Spinal cord (tissue), 10 donors: ENCODE measurements around the gene PRUNE2. TPM values are rescaled to one million over a fixed set of nuclear protein-coding genes. Genes with fewer than 3 reads are reported as not detected.
A peak's percentile ranks its signal among the peaks of the same experiment; 100 is the strongest.

Experiments used
- DNase-seq, 6 donors: peaks; one replicate each; pipeline versions ENCODE4 v3.0.0 to v3.0.0-alpha.2; 2013 to 2015; ENCODE audit warnings: low spot score in 6 of 6, low read depth in 4 of 6
- H3K27ac ChIP-seq: one replicate; pipeline ENCODE4 v1.5.1; 2013; ENCODE audit warnings: low read depth, low read length, control low read depth
- H3K27me3 ChIP-seq: one replicate; pipeline ENCODE4 v1.6.1; 2013; ENCODE audit warnings: low read length; ENCODE audit not compliant: control insufficient read depth, insufficient read depth
- H3K36me3 ChIP-seq: one replicate; pipeline ENCODE4 v1.6.1; 2013; ENCODE audit warnings: low read length; ENCODE audit not compliant: control insufficient read depth, insufficient read depth
- H3K4me1 ChIP-seq: one replicate; pipeline ENCODE4 v1.6.1; 2013; ENCODE audit warnings: low read length; ENCODE audit not compliant: control insufficient read depth, insufficient read depth
- H3K4me3 ChIP-seq: one replicate; pipeline ENCODE4 v1.5.1; 2013; ENCODE audit warnings: low read depth, low read length, control low read depth
- H3K9me3 ChIP-seq: one replicate; pipeline ENCODE4 v1.6.1; 2013; ENCODE audit warnings: low read length; ENCODE audit not compliant: control insufficient read depth, insufficient read depth
- WGBS: methylation state at CpG from one replicate; pipeline ENCODE4 v1.1.5; 2013; ENCODE audit warnings: missing lambda C conversion rate; ENCODE audit not compliant: insufficient coverage; 5-methylcytosine and 5-hydroxymethylcytosine counted together
- polyA plus RNA-seq, 2 donors: library from polyadenylated mRNA; unstranded; fragments of 120-200 nt; gene quantifications; one replicate each; pipeline ENCODE4 v1.2.1, GENCODE V29; 2013; ENCODE audit not compliant: insufficient read length in 2 of 2
- total RNA-seq, 2 donors: library from RNA; depleted of rRNA in 1 of 2; stranded (reverse); fragments of 120-200 nt in 1 of 2; fragments of >200 nt in 1 of 2; gene quantifications; one replicate each; pipeline versions ENCODE4 v1.2.3 to v1.2.4, GENCODE V29; 2013 to 2014
- donor health status: healthy.

Gene PRUNE2
- total and polyA plus RNA-seq, 4 donors = 19.7 to 166 (median 50.7) TPM

DNA sequence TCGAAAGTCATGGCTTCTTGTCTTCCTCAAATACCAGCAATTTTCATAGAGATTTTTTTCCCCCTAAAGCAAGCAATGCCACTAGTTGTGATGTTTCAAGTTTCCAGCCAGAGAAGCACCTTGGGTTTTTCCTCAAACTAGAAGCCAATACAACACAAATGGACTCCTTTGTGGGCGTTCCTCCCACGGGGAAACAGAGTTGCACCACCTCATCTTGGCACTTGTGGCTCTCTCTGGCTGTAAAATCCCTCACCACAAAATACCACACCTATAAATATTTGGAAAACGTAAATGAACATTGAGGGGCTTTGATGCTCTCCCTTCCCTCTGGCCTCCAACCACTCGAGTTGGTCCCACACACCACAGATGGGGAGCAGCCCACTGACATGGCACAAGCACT is 208.8 kb downstream of the PRUNE2 start:
- H3K4me3 ChIP-seq = no peak overlapping the region
- WGBS = 85% methylated on average over 5 of the region's 5 CpGs
- no peak overlapping the region for H3K27ac ChIP-seq
- H3K9me3 ChIP-seq = no peaks in the 10 kb centered on the region
- H3K27me3 ChIP-seq = no peaks in the 10 kb centered on the region
- no peaks in the 10 kb centered on the region for H3K4me1 ChIP-seq
- DNase-seq = no peak
- H3K36me3 ChIP-seq = no peaks in the 10 kb centered on the region

DNA sequence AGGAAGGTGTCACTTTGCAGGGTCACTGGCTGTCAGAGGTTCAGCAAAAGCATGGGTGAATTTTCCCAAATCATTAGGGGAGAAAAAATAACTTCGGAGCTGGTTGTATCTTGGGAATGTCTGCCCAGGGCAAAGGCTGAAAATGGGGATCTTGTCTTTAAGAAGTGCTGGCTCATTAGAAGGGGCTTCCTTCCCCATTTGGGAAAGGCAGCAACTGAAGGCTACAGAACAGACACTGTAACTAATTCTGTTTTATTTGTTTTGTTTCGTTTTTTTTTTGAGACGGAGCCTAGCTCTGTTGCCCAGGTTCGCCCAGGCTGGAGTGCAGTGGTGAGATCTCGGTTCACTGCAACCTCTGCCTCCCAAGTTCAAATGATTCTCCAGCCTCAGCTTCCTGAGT is 212.0 kb downstream of the PRUNE2 start:
- no peaks in the 10 kb centered on the region for H3K36me3 ChIP-seq
- H3K27ac ChIP-seq = no peak overlapping the region
- H3K4me3 ChIP-seq = no peak overlapping the region
- H3K4me1 ChIP-seq = no peaks in the 10 kb centered on the region
- H3K27me3 ChIP-seq = no peaks in the 10 kb centered on the region
- no peak for DNase-seq
- no peaks in the 10 kb centered on the region for H3K9me3 ChIP-seq
- 80% methylated on average over 5 of the region's 5 CpGs for WGBS

DNA sequence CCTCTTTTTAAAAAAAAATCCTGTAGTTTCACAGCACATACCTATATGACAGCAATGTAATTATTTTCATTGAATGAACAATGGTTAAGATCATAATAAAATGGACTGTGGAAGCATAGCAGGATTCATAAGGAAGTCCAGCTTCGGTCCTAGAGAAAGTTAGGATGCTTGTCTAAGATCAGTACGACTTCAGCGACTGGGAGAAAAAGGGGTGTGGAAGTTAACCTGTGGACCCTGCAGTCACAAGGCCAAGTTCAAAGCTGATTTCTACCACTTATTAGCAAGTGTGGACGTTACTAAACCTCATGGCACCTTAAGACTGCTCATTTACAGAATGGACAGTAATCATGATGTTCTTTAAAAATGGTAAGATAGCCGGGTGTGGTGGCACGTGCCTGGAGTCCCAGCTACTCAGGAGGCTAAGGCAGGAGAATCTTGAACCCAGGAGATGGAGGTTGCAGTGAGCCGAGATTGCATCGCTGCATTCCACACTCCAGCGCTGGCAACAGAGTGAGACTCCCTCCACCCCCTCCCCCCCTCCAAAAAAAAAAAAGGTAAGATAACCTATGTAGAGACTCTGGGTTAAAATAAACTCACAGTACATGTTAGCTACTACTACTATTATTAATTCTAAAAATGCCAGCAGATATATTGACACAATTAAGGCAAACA is 213.3 kb downstream of the PRUNE2 start:
- Histone ChIP-seq H3K9me3 (no peaks in the 10 kb centered on the region), H3K27me3 (no peaks in the 10 kb centered on the region), H3K4me3 (peak overlapping the region; percentile 51), H3K4me1 (no peaks in the 10 kb centered on the region), H3K36me3 (no peaks in the 10 kb centered on the region), H3K27ac (no peak overlapping the region)
- no peak for DNase-seq
- no CpG with 5 or more reads among the region's 9 CpGs for WGBS

DNA sequence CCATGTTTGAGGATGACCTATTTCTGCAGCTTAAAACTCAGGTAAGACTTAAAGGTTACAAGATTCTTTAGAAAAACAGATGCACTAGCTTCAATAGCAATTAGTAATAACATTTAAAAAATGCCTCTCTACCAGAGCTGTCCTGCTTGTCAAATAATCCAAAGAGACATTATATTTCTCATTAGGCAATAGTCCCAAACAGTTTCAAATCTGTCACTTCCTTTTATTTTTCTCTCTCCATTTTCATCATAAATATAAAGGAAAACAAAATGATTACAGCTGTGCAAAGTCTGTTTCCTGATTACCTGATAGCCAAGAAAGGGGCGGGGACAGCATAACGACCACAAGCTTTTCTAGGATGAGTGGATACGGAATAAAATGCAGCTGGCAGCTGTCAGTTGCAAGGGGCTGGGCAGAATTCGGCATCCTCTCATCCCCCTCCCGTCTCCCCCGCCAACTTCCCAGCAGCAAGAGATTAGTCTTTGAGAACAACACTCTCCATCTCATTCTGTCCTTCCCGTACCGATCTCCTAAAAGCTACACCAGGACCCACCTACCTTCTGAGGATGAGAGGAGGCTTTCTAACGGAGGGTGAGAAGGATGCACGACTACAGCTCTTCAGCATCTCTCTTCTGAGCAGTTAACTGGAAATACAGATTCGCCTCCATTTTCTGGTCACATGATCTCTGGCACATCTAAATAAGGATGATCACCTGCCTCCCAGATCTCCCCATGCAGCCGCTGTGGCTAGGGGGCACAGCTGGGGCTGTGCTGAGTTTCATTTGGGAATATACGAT is 214.2 kb downstream of the PRUNE2 start:
- WGBS = 0% methylated on average over 2 of the region's 13 CpGs
- DNase-seq = peak in 4 of 6 donors; percentile 67 to 94 (median 80)

DNA sequence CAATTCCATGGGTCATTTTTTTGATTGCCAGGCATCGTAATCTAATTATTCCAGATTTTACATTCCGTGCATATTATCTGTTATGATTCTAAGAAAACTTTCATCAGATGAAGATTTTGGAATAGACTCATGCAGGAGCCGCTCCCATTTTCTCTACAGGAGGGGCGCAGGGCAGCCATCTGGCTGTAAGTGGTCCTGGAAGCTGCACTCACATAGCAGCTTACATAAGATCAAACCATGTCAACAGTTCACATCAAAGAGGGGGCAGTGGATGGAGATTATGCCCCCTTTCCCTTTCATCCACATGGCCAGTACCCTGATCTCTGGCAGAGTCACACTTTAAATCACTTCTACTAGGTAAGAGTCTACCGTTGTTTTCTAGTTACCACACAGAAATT is 214.9 kb downstream of the PRUNE2 start:
- no peaks in the 10 kb centered on the region for H3K4me1 ChIP-seq
- H3K27ac ChIP-seq = no peak overlapping the region
- DNase-seq = peak in 1 of 6 donors; percentile 13
- no peaks in the 10 kb centered on the region for H3K27me3 ChIP-seq
- H3K4me3 ChIP-seq = no peak overlapping the region
- no peaks in the 10 kb centered on the region for H3K36me3 ChIP-seq
- no CpG with 5 or more reads among the region's 5 CpGs for WGBS
- H3K9me3 ChIP-seq = no peaks in the 10 kb centered on the region

More for the DNA sequence above, 214.2 kb downstream of the PRUNE2 start:
- peak overlapping the region; percentile 51 for H3K4me3 ChIP-seq
- no peaks in the 10 kb centered on the region for H3K27me3 ChIP-seq
- H3K4me1 ChIP-seq = no peaks in the 10 kb centered on the region
- no peak overlapping the region for H3K27ac ChIP-seq
- no peaks in the 10 kb centered on the region for H3K9me3 ChIP-seq
- no peaks in the 10 kb centered on the region for H3K36me3 ChIP-seq

DNA sequence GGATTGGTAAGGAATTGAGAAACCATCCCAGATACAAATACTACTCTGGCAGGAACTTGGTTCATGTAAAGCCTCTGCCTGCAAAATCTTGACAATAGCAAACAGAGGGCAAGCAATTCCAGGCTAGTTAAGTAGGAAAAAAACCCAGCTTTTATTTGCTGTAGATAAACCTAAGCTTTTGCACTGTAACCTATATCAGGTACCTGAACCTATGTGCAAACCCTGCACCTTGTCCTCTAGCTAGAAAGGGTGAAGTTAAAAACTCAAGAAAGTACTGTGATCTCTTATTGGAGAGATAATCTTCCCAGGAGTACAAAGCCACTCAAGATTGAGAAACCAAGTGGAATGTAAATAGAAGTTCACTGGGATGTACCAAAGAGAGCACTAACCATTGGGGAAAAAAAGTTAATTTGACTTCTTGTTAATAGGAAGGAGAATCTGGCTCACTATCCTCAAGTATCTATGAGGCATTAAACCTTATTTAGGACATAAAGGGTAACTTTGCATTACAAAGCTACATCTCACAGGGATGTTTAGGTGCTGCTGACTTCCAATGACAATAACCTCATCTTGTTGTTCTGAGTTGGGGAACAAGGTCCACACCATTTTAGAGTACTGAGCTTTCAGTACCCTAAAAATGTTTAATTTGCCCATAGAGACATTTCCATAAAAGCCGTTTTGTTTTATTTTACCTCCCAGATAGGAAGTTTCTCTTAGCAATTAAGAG is 215.5 kb downstream of the PRUNE2 start:
- WGBS = no CpG with 5 or more reads among the region's 1 CpG
- no peaks in the 10 kb centered on the region for H3K4me1 ChIP-seq
- no peaks in the 10 kb centered on the region for H3K27me3 ChIP-seq
- peak in 1 of 6 donors; percentile 39 for DNase-seq
- no peak overlapping the region for H3K27ac ChIP-seq
- no peaks in the 10 kb centered on the region for H3K9me3 ChIP-seq
- no peaks in the 10 kb centered on the region for H3K36me3 ChIP-seq
- H3K4me3 ChIP-seq = no peak overlapping the region

DNA sequence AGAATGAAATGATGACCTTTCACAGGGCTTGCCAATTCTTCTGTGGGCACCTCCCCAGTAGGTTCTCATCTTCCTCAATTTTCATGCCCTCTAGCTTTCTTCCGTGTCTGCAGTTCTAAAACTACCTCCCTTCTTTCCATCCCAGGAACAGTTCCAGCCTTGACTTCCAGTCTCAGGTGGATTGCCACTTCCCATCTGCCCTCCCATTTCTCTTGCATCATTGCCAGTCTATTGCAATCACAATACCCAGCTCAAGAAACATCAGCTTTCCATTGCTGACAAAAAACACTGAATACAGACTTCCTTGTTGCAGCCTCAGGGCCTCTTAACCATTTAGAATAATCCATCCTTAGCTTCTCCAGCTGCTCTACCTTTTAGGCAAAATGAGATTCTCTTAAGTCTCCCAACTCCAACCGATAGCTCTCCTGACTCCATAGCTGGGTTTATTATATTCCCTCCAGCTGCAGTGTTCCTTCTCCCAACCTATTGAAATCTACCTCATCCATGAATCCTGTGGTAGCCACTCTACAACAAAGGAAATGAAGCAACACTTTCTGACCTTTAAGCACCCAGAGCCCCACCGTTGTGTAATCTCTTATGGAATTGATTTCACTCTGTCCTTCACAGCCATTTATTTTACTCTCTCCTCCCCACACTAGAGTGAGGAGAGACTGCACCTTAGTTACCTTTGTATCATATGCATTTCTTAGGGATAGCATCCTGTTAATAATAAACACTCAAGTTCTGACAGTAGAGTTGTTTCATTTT is 217.3 kb downstream of the PRUNE2 start:
- no peaks in the 10 kb centered on the region for H3K36me3 ChIP-seq
- H3K4me1 ChIP-seq = no peaks in the 10 kb centered on the region
- WGBS = 87% methylated on average over 2 of the region's 3 CpGs
- DNase-seq = peak in 1 of 6 donors; percentile 30
- H3K4me3 ChIP-seq = no peak overlapping the region
- no peak overlapping the region for H3K27ac ChIP-seq
- H3K27me3 ChIP-seq = no peaks in the 10 kb centered on the region
- H3K9me3 ChIP-seq = no peaks in the 10 kb centered on the region

DNA sequence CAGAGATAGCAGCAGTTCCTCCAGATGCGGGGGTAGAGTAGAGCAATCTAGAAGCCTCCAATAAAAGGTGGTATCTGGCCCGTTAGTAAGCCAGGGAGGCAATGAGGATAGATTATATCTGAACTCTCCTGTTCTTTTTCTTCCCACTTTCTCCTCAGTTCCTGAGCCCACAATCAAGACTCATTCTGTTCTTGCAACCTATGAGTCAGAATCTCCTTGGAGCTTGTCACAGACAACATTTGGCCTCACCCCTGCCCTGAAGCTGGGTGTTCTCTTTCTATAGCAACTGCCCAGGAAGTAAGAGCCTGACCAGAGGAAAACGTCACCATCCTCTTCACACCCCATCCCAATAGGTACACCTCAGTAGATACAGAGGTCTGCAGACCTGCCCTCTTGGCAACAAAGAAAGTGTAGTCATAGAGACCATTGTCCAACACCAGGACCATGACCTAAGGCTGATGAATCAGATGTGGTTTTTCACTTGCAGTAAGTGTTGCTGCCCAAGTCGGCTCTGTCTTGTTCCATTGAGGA is 218.0 kb downstream of the PRUNE2 start:
- H3K4me3 ChIP-seq = no peak overlapping the region
- no peaks in the 10 kb centered on the region for H3K27me3 ChIP-seq
- no CpG with 5 or more reads among the region's 4 CpGs for WGBS
- H3K4me1 ChIP-seq = no peaks in the 10 kb centered on the region
- DNase-seq = no peak
- no peak overlapping the region for H3K27ac ChIP-seq
- H3K9me3 ChIP-seq = no peaks in the 10 kb centered on the region
- H3K36me3 ChIP-seq = no peaks in the 10 kb centered on the region

DNA sequence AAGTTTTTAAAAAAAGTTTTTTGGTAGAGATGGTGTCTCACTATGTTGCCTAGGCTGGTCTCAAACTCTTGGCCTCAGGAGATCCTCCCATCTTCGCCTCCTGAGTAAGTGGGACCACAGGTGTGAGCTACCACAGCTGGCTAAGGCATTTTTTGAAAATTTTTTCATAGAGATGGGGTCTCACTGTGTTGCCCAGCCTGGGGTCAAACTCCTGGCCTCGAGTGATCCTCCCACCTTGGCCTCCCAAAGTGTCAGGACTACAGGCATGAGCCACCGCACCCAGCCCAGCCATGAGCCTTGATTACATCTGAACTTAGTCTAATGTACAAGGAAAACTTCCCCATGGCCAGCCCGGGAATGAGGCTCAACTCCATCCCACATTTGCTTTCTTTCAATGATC is 219.2 kb downstream of the PRUNE2 start:
- 75% methylated on average over 4 of the region's 4 CpGs for WGBS
- Histone ChIP-seq H3K36me3 (no peaks in the 10 kb centered on the region), H3K4me1 (no peaks in the 10 kb centered on the region), H3K27ac (no peak overlapping the region), H3K27me3 (no peaks in the 10 kb centered on the region), H3K4me3 (no peak overlapping the region), H3K9me3 (no peaks in the 10 kb centered on the region)
- DNase-seq = no peak
